ENCODE data around the gene NSRP1. TPM values are rescaled to one million over a fixed set of nuclear protein-coding genes. Genes with fewer than 3 reads are reported as not detected.

Gene NSRP1
- total and polyA plus RNA-seq, 2 of the 13 experiments (the other 11 are each of a cell fraction or from before 2014, with no cell fraction given): 7.0 to 14.3 TPM

- no peak for TF ChIP-seq RERE (CRISPR knock-in tag; IDR thresholded peaks at IDR 0.05; ENCODE audit: low read depth)
- TF ChIP-seq AGO1 (IDR thresholded peaks at IDR 0.05; ENCODE audit: low read depth, low read length, poor library complexity, severe bottlenecking): no peak
- TF ChIP-seq ZNF296 (CRISPR knock-in tag; conservative IDR thresholded peaks at IDR 0.05): no peak
- TF ChIP-seq ZNF431 (CRISPR knock-in tag; IDR thresholded peaks at IDR 0.05; ENCODE audit: borderline replicate concordance, low read depth): no peak
- no peak for TF ChIP-seq KMT2B (CRISPR knock-in tag; IDR thresholded peaks at IDR 0.05)
- TF ChIP-seq ZSCAN31 (CRISPR knock-in tag; IDR thresholded peaks at IDR 0.05; ENCODE audit: low read depth): no peak
- no peak for TF ChIP-seq BRD4 (CRISPR knock-in tag; IDR thresholded peaks at IDR 0.05)
- no peak for TF ChIP-seq PCBP2 (optimal IDR thresholded peaks at IDR 0.05; ENCODE audit: low read depth, low read length, poor library complexity, severe bottlenecking)
- no peak for TF ChIP-seq ZNF883 (CRISPR knock-in tag; IDR thresholded peaks at IDR 0.05; ENCODE audit: not compliant biosample characterization)
- peak; percentile 14; the same call in 1 of the 2 replicates for TF ChIP-seq SRY (CRISPR knock-in tag; IDR thresholded peaks at IDR 0.05)
- no peak for TF ChIP-seq FOXM1 (CRISPR knock-in tag; IDR thresholded peaks at IDR 0.05)
- no peak for TF ChIP-seq ZFP82 (CRISPR knock-in tag; IDR thresholded peaks at IDR 0.05; ENCODE audit: borderline replicate concordance)
- no peak for TF ChIP-seq CEBPZ (IDR thresholded peaks at IDR 0.05; ENCODE audit: low read length)
- peak; percentile 39; the same call in 1 of the 2 replicates for TF ChIP-seq ZNF710 (CRISPR knock-in tag; IDR thresholded peaks at IDR 0.05; ENCODE audit: borderline replicate concordance)
- peak; percentile 62 for TF ChIP-seq TEAD3 (CRISPR knock-in tag; optimal IDR thresholded peaks at IDR 0.05; ENCODE audit: borderline replicate concordance)
- no peak for TF ChIP-seq NBN (conservative IDR thresholded peaks at IDR 0.05)
- no peak for TF ChIP-seq KLF13 (CRISPR knock-in tag; IDR thresholded peaks at IDR 0.05)
- peak; percentile 94 for TF ChIP-seq GATAD2A (CRISPR knock-in tag; IDR thresholded peaks at IDR 0.05)
- no peak for TF ChIP-seq ZBTB42 (CRISPR knock-in tag; IDR thresholded peaks at IDR 0.05)
Measured at GRCh38 chr17:30225919-30226553, 109.4 kb downstream of the NSRP1 start (continued).

Data from HepG2 (cell line).